H1 (cell line): ENCODE data around the gene CADPS.

Experiments
- JUN ChIP-seq: IDR thresholded peaks from 2 replicates; pipeline ENCODE4 v1.6.1; 2011; ENCODE audit warnings: low read depth, mild to moderate bottlenecking, improper control_type of control experiment, low read length
- POLR2A ChIP-seq, 2 experiments: IDR thresholded peaks; 1 replicate in 1 of 2; 2 replicates in 1 of 2; pipeline ENCODE4 v1.6.1; 2011; ENCODE audit warnings: low read depth in 2 of 2, low read length in 2 of 2, mild to moderate bottlenecking in 2 of 2; ENCODE audit errors: control extremely low read depth in 1 of 2
- SIN3A ChIP-seq, 2 experiments: IDR thresholded peaks in 1 of 2; conservative IDR thresholded peaks in 1 of 2; 2 replicates each; pipeline ENCODE4 v1.6.1; 2011 to 2012; ENCODE audit warnings: low read length in 2 of 2, improper control_type of control experiment in 1 of 2, low read depth in 1 of 2, mild to moderate bottlenecking in 1 of 2
- SRF ChIP-seq: IDR thresholded peaks from 2 replicates; pipeline ENCODE4 v1.6.1; 2011; ENCODE audit warnings: mild to moderate bottlenecking, low read depth, low read length, moderate library complexity

GRCh38 chr3:62892951-62893350 is 17.7 kb upstream of the CADPS start:
- TF ChIP-seq SRF (no peak), SIN3A (conservative IDR thresholded peaks at IDR 0.05 in 1 of 2, IDR thresholded peaks at IDR 0.05 in 1 of 2; ENCODE audit: low read depth in 1 of 2, low read length in 2 of 2) (no peak), JUN (no peak), POLR2A (IDR thresholded peaks at IDR 0.05; ENCODE audit: control extremely low read depth in 1 of 2, low read depth in 2 of 2, low read length in 2 of 2) (no peak)
